Epithelial cell of esophagus (primary cell): ENCODE results near the gene ATXN7L2.

ENCODE experiments used
- DNase-seq: peaks from one replicate; pipeline ENCODE4 v3.0.0; 2010; ENCODE audit warnings: low read depth
- H3K4me3 ChIP-seq: 2 replicates; pipeline ENCODE4 v1.5.1; 2011; ENCODE audit warnings: mild to moderate bottlenecking, low read length, control low read depth
- TF ChIP-seq, protein P1 (sequence below): IDR thresholded peaks from 2 replicates; pipeline ENCODE4 v1.5.1; 2011; ENCODE audit warnings: low read depth, mild to moderate bottlenecking, low read length, control low read depth, inconsistent platforms; ENCODE audit not compliant: insufficient read depth; ENCODE audit errors: missing control alignments

The ATXN7L2 gene

DNA sequence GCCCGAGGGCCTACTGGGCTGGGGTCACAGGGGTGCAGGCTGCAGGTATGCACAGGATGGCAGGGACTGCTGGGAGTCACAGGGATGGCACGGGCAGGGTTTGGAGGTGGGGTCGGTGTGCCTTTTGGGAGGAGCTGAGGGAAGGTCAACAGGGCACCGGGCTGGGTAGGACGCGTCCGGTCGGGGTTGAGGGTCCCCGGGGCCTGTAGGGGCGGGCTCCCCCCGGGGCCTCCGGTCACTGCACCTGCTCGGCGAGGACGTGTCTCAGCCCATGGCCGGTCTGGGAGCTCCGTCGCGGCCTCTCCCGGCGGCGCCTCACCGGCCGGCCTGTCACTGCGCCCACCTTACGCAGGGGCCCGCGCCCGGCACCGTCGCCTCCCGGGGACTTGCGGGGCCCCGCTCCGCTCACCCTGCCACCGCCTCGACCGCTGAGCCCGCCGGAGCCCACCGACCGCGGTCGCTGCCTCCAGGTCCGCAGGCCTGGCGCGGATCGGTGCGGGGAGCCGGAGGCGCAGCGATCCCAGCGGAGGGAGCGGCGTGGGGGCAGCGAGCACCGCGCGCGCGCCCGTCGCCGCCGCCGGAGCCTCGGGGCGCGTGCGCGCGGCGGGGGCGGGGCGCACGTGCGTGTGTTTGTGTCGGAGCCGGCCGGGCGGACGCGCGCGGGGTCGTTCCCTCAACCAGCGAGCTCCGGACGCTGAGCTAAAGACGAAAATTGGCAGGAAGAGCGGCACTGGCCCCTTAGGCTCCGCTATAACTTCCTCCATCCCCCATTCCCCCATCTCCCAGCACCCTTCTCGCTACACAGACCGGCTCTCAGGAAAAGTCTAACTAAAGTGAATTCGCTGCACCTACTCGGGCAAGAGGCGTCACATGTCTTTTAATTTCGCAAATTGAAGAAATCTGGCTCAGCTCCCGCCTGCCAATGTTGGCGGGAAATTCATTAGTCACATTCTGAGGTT is 25.8 kb downstream of the ATXN7L2 start, which contains the start of gene AMIGO1:
TSS of gene AMIGO1 (minus strand) at position 552 of the 959 bp plus-strand sequence. CDS start 815 bp downstream, outside the sequence.
- TF ChIP-seq, protein P1, sequence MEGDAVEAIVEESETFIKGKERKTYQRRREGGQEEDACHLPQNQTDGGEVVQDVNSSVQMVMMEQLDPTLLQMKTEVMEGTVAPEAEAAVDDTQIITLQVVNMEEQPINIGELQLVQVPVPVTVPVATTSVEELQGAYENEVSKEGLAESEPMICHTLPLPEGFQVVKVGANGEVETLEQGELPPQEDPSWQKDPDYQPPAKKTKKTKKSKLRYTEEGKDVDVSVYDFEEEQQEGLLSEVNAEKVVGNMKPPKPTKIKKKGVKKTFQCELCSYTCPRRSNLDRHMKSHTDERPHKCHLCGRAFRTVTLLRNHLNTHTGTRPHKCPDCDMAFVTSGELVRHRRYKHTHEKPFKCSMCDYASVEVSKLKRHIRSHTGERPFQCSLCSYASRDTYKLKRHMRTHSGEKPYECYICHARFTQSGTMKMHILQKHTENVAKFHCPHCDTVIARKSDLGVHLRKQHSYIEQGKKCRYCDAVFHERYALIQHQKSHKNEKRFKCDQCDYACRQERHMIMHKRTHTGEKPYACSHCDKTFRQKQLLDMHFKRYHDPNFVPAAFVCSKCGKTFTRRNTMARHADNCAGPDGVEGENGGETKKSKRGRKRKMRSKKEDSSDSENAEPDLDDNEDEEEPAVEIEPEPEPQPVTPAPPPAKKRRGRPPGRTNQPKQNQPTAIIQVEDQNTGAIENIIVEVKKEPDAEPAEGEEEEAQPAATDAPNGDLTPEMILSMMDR: no peak
- DNase-seq: peak; percentile 49
- H3K4me3 ChIP-seq: peak within 1 kb of the TSS; percentile 60

DNA sequence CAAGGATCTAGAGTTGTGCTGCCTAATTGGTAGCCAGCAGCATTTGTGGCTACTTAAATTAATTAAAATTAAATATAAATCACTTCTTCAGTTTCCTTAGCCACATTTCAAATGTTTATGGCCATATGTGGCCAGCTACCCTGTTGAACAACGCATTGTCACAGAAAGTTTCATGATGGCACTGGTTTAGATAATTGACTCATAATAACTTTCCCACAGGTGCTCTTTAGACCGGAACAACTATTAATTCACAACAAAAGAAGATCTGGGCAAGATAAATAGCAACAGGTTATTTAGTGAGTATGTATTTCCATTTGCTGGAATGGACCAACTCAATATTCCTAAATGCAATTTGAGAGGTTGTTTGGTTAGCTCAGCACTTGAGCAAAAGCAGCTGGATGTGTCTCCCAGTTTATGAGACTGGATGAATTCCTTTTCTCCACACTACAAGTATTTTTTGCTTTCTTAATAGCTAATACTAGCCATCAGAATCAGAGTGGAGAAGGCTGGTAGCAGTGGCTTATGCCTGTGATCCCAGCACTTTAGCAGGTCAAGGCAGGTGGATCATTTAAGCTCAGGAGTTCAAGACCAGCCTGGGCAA is 29.5 kb downstream of the ATXN7L2 start:
- H3K4me3 ChIP-seq: no peak overlapping the region
- no peak for DNase-seq
- TF ChIP-seq, protein P1: no peak

DNA sequence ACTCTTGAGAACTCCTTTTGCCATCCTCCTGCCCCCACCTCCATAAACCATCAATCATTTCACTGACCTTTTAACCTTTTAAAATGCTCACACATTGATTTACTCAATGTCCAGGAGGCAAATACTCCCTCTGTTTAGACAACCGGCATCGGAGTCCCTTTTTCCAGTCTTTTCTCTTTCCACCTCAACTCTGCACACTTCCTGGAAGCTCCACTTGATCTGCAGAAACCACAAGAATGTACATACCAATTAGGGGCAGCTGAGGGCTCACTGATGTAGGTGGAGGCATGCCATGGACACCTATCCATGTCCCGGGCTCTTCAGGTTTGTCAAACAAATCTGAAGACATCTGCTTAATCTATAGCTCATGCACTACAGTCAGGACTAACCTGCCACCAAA is 31.1 kb downstream of the ATXN7L2 start:
- DNase-seq: no peak
- TF ChIP-seq, protein P1: no peak
- H3K4me3 ChIP-seq: no peak overlapping the region

DNA sequence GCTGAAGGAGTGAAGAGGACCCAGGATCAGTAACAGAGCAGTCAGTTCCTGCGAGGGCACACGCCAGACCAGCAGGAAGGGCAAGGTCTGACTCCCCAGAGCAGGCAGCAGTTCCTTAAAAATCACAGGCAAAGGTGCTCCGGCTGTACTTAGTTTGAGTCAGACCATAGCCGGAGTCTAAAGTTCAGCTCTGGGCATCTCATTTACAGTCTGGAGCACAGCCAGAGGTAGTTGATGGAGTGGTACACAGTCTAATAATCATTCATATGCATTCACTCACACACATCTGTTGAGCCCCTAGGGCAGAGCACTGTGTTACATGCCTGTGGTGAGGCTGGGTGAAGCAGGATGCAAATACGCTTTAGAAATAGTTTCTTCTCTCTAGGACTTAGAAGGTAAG is 33.2 kb downstream of the ATXN7L2 start:
- TF ChIP-seq, protein P1: no peak
- peak; percentile 32 for DNase-seq

DNA sequence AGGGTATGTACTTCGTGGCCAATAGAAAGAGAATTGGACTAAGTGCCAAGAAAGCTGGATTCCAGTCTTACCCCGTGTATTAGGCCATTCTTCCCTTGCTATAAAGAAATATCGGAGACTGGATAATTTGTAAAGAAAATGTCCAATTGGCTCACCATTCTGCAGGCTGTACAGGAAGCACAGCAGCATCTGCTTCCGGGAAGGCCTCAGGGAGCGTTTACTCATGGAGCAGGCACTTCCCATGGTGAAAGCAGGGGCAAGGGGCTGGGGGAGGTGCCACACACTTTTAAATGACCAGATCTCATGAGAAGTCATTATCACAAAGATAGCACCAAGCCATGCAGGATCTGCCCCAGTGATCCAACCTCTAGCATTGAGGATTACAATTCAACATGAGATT is 33.6 kb downstream of the ATXN7L2 start:
- DNase-seq: no peak
- no peak overlapping the region for H3K4me3 ChIP-seq
- TF ChIP-seq, protein P1: no peak

More for the DNA sequence above, 33.2 kb downstream of the ATXN7L2 start:
- no peak overlapping the region for H3K4me3 ChIP-seq

DNA sequence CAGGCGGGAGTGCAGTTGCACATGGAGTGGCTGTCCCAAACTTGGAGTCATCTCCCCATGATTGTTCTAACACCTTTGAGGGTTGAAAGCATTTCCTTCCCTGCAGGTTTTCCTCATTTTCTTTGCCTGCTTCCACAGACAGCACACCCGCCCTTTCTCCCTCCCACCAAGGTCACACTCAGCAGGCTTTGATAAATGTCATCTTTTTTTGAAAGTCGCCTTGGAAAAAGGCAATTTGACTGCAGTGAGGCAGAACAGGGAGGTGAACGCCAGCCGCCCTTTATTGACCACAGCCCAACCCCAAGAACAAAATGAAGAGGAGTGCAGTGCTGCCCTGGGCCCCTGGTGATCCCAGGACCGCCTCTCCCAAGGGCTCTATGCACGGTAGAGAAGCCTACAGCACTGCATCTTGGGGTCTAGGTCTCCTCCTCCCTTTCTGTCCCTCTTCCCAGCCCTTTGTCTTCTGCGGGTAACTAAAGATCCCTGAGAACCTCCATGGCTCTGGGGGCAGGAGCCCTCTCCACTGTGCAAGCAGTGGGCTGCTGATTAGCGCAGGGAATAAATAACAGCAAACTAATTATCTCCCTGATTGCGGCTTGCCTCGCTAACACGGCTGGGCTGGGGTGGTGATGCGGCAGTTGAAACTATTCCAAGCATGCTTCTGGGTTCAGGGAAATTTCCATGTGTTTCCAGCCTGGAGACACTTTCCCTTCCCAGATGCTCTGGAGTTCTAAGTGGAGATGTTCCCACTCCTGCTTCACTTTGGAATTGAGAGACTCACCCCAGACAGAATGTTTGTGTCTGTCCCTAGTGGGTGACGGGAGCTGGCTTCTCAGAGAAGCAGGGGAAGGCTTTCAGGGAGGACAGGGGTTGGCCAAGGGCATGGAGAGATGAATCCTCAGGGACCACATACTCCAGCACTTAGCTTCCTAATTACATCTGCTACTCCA is 37.6 kb downstream of the ATXN7L2 start:
- H3K4me3 ChIP-seq: no peak overlapping the region
- TF ChIP-seq, protein P1: no peak
- DNase-seq: no peak
